CD4-positive, alpha-beta T cell (primary cell): Measurements from ENCODE around the gene SKP1. TPM values are rescaled to one million over a fixed set of nuclear protein-coding genes. Genes with fewer than 3 reads are reported as not detected.

Source experiments
- microRNA-seq: library from miRNA; unstranded; fragments of <30 nt; microRNA quantifications from one replicate; pipeline ENCODE4 v1.2.0, GENCODE V29; 2021; ENCODE audit warnings: borderline microRNAs expressed, borderline replicate concordance
- total RNA-seq, 174 experiments: library from RNA in 2 of 174; stranded (reverse) in 2 of 174; gene quantifications; one replicate each; pipeline ENCODE4 v1.2.3 and lab custom pipeline; 2021 to 2026

Gene SKP1
- total RNA-seq, 2 experiments from 2014 or later: 303 to 314 TPM

Small RNA genes within 50 kb of the gene (microRNA-seq; reads per million reads assigned to microRNA genes)
- 0.61 reads per million for gene MIR3661

Other genes starting within 250 kb of the SKP1 start
- 10 to 100 TPM; 12.3 to 15.5 TPM for gene C5orf15, start 208.3 kb downstream of the SKP1 start, total RNA-seq
- 10 to 100 TPM; 46.8 to 50.9 TPM for gene VDAC1, start 172.0 kb downstream of the SKP1 start, total RNA-seq
- 100 to 1,000 TPM; 480 to 493 TPM for gene TCF7, start 62.3 kb downstream of the SKP1 start, total RNA-seq
- gene PPP2CA, start 49.1 kb upstream of the SKP1 start, total RNA-seq: 100 to 1,000 TPM; 188 to 195 TPM
- under 1 TPM; 0.38 to 0.56 TPM for gene CDKL3, start 190.2 kb upstream of the SKP1 start, total RNA-seq
- gene UBE2B, start 194.6 kb upstream of the SKP1 start, total RNA-seq: 100 to 1,000 TPM; 225 to 228 TPM
- gene CDKN2AIPNL, start 234.9 kb upstream of the SKP1 start, total RNA-seq: 10 to 100 TPM; 12.8 to 15.5 TPM